Gastrocnemius medialis (tissue), 4 donors: ENCODE data around the gene GPR84. TPM values are rescaled to one million over a fixed set of nuclear protein-coding genes. Genes with fewer than 3 reads are reported as not detected.

Experiments
- ATAC-seq, 2 donors: fragments of 150-250 bp; one replicate each; pipeline ENCODE4 v1.9.1; 2016
- DNase-seq, 2 donors: peaks; one replicate each; pipeline ENCODE4 v3.0.0-alpha.2; 2019
- H3K27ac ChIP-seq, 4 donors: fragments of 200-600 bp; sonication (generic); 1 replicate in 1 of 4; 2 replicates in 3 of 4; pipeline ENCODE4 v1.5.1; 2016 to 2018; ENCODE audit warnings: mild to moderate bottlenecking in 2 of 4, moderate library complexity in 1 of 4
- H3K27me3 ChIP-seq, 3 donors: fragments of 200-600 bp; sonication (generic) in 2 of 3; 1 replicate in 1 of 3; 2 replicates in 2 of 3; pipeline versions ENCODE4 v1.5.1 to v1.6.0; 2016 to 2019; ENCODE audit warnings: mild to moderate bottlenecking in 1 of 3, moderate library complexity in 1 of 3
- H3K36me3 ChIP-seq, 2 donors: fragments of 200-600 bp; sonication (generic) in 1 of 2; one replicate each; pipeline ENCODE4 v1.5.1; 2017 to 2018
- H3K4me1 ChIP-seq, 2 donors: fragments of 200-600 bp; sonication (generic) in 1 of 2; one replicate each; pipeline ENCODE4 v1.5.1; 2016 to 2017; ENCODE audit warnings: mild to moderate bottlenecking in 2 of 2
- H3K4me3 ChIP-seq, 4 donors: fragments of 200-600 bp; sonication (generic) in 3 of 4; 1 replicate in 1 of 4; 2 replicates in 3 of 4; pipeline ENCODE4 v1.5.1; 2016 to 2019; ENCODE audit warnings: mild to moderate bottlenecking in 2 of 4
- H3K9me3 ChIP-seq, 3 donors: fragments of 200-600 bp; sonication (generic) in 2 of 3; 1 replicate in 1 of 3; 2 replicates in 2 of 3; pipeline ENCODE4 v1.5.1; 2016 to 2019
- CTCF ChIP-seq, 5 experiments: fragments of 450-650 bp in 3 of 5; fragments of 200-600 bp in 2 of 5; sonication (generic) in 2 of 5; IDR thresholded peaks in 4 of 5; conservative IDR thresholded peaks in 1 of 5; 1 replicate in 4 of 5; 2 replicates in 1 of 5; pipeline ENCODE4 v1.5.1; 2016 to 2019; ENCODE audit warnings: antibody characterized with exemption in 5 of 5, mild to moderate bottlenecking in 3 of 5, moderate library complexity in 3 of 5
- POLR2A ChIP-seq, 2 donors: fragments of 450-650 bp; IDR thresholded peaks; one replicate each; pipeline ENCODE4 v1.6.1; 2017; ENCODE audit warnings: antibody characterized with exemption in 2 of 2, mild to moderate bottlenecking in 2 of 2, moderate library complexity in 2 of 2
- in situ Hi-C, 4 donors: fragments of 200-750 bp; cut with MboI; loops; one replicate each; pipeline versions ENCODE4 v1.15.0 to v1.8.0; 2017; ENCODE audit warnings: low sequenced_read_pairs in 4 of 4
- intact Hi-C: fragments of 100-400 bp; cut with DNase I; formaldehyde crosslinking; loops from one replicate; pipeline ENCODE4 v1.15.1; 2023; ENCODE audit warnings: low total_unique reads
- total RNA-seq, 4 donors: library from RNA; depleted of rRNA; stranded (reverse); fragments of >200 nt; gene quantifications; one replicate each; pipeline versions ENCODE4 v1.1.0 to v1.2.3, GENCODE V29; 2016

Gene GPR84
- total RNA-seq, 4 donors from 2014 or later = 0.49 to 0.51 TPM; not detected in 2

- no peak overlapping the region for H3K4me3 ChIP-seq
- no peaks in the 10 kb centered on the region for H3K9me3 ChIP-seq
- intact Hi-C loops (loop anchor here (10.0 kb wide), 1 partner anchor 1375 kb away; the partner anchor contains the start of genes CD63 and RDH5), in situ Hi-C loops (loop anchor here (25.0 kb wide), 2 partner anchors 337 to 362 kb away; partner anchors contain the start of genes HOXC10 (in 2 of the 4), HOXC8 (in 2 of the 4) and HOXC9 (in 2 of the 4))
- ATAC-seq (no peak), DNase-seq (no peak)
- peaks cover 3 to 65% of the 10 kb centered on the region in 2 donors for H3K36me3 ChIP-seq
- H3K27ac ChIP-seq = no peak overlapping the region
- H3K27me3 ChIP-seq = no peaks in the 10 kb centered on the region
- H3K4me1 ChIP-seq = peaks cover 21 to 22% of the 10 kb centered on the region in 2 donors
- TF ChIP-seq POLR2A (IDR thresholded peaks at IDR 0.05) (no peak), CTCF (IDR thresholded peaks at IDR 0.05 in 4 of 5, conservative IDR thresholded peaks at IDR 0.05 in 1 of 5) (no peak)
Measured at GRCh38 chr12:54349679-54350078, 14.6 kb downstream of the GPR84 start.

DNA sequence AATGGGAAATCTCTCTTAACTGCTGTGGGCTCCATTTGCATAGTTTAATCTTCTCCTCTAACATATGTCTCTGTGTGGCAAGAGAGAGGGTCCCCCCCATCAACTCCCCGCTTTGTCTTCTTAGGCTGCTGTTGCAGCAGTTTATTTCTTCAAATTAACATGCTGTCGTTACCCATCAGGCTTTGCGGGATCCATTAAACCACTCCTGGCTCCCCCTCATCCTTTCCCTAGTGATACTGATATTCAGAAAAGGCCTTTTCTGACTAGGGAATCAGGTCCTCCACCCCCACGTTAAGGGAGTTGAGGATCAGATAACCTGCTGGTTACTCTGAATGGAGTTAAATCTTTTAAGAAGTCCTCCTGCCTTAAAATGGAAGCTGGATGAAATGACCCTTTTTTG lies 15.2 kb downstream of the GPR84 start:
- no peaks in the 10 kb centered on the region for H3K27me3 ChIP-seq
- H3K4me1 ChIP-seq = peaks cover 21 to 22% of the 10 kb centered on the region in 2 donors
- no peak for DNase-seq
- in situ Hi-C loops (no loop called here), intact Hi-C loops (no loop called here)
- H3K27ac ChIP-seq = no peak overlapping the region
- no peaks in the 10 kb centered on the region for H3K9me3 ChIP-seq
- ATAC-seq = no peak
- H3K36me3 ChIP-seq = peaks cover 3 to 72% of the 10 kb centered on the region in 2 donors
- H3K4me3 ChIP-seq = no peak overlapping the region
- no peak for TF ChIP-seq CTCF (IDR thresholded peaks at IDR 0.05 in 4 of 5, conservative IDR thresholded peaks at IDR 0.05 in 1 of 5)
- TF ChIP-seq POLR2A (IDR thresholded peaks at IDR 0.05) = no peak

GRCh38 chr12:54341378-54342300 lies 22.6 kb downstream of the GPR84 start:
- DNase-seq = no peak
- intact Hi-C loops (no loop called here), in situ Hi-C loops (no loop called here)
- peak in 1 of 2 donors; percentile 62 for ATAC-seq
- H3K27me3 ChIP-seq = no peaks in the 10 kb centered on the region
- H3K27ac ChIP-seq = peak overlapping the region in 2 of 4 donors; percentile 11 to 66
- peaks cover 17 to 33% of the 10 kb centered on the region in 2 donors for H3K4me1 ChIP-seq
- TF ChIP-seq CTCF (IDR thresholded peaks at IDR 0.05 in 4 of 5, conservative IDR thresholded peaks at IDR 0.05 in 1 of 5) = no peak
- TF ChIP-seq POLR2A (IDR thresholded peaks at IDR 0.05) = no peak
- H3K9me3 ChIP-seq = no peaks in the 10 kb centered on the region
- H3K36me3 ChIP-seq = peaks cover 0 to 51% of the 10 kb centered on the region in 2 donors
- H3K4me3 ChIP-seq = no peak overlapping the region

- Histone ChIP-seq H3K36me3 (peaks cover 0 to 43% of the 10 kb centered on the region in 2 donors), H3K4me1 (peaks cover 17 to 35% of the 10 kb centered on the region in 2 donors), H3K27me3 (no peaks in the 10 kb centered on the region), H3K9me3 (no peaks in the 10 kb centered on the region), H3K4me3 (no peak overlapping the region), H3K27ac (peak overlapping the region in 1 of 4 donors; percentile 66)
- TF ChIP-seq CTCF (IDR thresholded peaks at IDR 0.05 in 4 of 5, conservative IDR thresholded peaks at IDR 0.05 in 1 of 5) (no peak), POLR2A (IDR thresholded peaks at IDR 0.05) (no peak)
- ATAC-seq = no peak
- in situ Hi-C loops = no loop called here
- DNase-seq = no peak
- intact Hi-C loops = no loop called here
Measured at GRCh38 chr12:54340846-54341245, 23.4 kb downstream of the GPR84 start.
